ENCODE results near the gene RNF167. TPM values are rescaled to one million over a fixed set of nuclear protein-coding genes. Genes with fewer than 3 reads are reported as not detected.
"Not testable (repeated sequence)": the region's sequence is repeated elsewhere in the genome, so short reads cannot be mapped to it uniquely, and the experiment has no call there.

The RNF167 gene
- total RNA-seq, 1 experiment from 2014 or later = 100.0 TPM

- no TSS peak for BruUV-seq (replicated peaks)
- H3K4me1 Mint-ChIP-seq (ENCODE audit: insufficient read depth, unreplicated experiment) = no peaks in the 10 kb centered on the region
- ChIA-PET POLR2A (interaction anchor here (0.6 to 7.5 kb wide), 3 partner anchors 9 to 149 kb away, joined by 3 to 182 read pairs (median 4); partner anchors contain the start of genes PFN1, RNF167 and SLC25A11), CTCF (interaction anchor here (0.6 to 1.5 kb wide), 4 partner anchors 11 to 158 kb away, joined by 3 to 4 read pairs (median 3); partner anchors contain the start of gene CHRNE)
- peak; percentile 27 for DNase-seq (ENCODE audit: unreplicated experiment)
- no peak overlapping the region for H3K27ac Mint-ChIP-seq (ENCODE audit: low read depth, unreplicated experiment)
- no peaks in the 10 kb centered on the region for H3K9me3 Mint-ChIP-seq (ENCODE audit: unreplicated experiment)
- intact Hi-C loops (cut with micrococcal nuclease) = no loop called here
- H3K36me3 Mint-ChIP-seq (ENCODE audit: insufficient read depth, unreplicated experiment) = no peaks in the 10 kb centered on the region
- TF ChIP-seq, protein P1, sequence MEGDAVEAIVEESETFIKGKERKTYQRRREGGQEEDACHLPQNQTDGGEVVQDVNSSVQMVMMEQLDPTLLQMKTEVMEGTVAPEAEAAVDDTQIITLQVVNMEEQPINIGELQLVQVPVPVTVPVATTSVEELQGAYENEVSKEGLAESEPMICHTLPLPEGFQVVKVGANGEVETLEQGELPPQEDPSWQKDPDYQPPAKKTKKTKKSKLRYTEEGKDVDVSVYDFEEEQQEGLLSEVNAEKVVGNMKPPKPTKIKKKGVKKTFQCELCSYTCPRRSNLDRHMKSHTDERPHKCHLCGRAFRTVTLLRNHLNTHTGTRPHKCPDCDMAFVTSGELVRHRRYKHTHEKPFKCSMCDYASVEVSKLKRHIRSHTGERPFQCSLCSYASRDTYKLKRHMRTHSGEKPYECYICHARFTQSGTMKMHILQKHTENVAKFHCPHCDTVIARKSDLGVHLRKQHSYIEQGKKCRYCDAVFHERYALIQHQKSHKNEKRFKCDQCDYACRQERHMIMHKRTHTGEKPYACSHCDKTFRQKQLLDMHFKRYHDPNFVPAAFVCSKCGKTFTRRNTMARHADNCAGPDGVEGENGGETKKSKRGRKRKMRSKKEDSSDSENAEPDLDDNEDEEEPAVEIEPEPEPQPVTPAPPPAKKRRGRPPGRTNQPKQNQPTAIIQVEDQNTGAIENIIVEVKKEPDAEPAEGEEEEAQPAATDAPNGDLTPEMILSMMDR (IDR thresholded peaks at IDR 0.05; ENCODE audit: unreplicated experiment) = no peak
- no peak overlapping the region for H3K4me3 Mint-ChIP-seq (ENCODE audit: unreplicated experiment)
- H3K27me3 Mint-ChIP-seq (ENCODE audit: insufficient read depth, unreplicated experiment) = no peaks in the 10 kb centered on the region
Measured at GRCh38 chr17:4913994-4914393, 26.1 kb upstream of the RNF167 start.

DNA sequence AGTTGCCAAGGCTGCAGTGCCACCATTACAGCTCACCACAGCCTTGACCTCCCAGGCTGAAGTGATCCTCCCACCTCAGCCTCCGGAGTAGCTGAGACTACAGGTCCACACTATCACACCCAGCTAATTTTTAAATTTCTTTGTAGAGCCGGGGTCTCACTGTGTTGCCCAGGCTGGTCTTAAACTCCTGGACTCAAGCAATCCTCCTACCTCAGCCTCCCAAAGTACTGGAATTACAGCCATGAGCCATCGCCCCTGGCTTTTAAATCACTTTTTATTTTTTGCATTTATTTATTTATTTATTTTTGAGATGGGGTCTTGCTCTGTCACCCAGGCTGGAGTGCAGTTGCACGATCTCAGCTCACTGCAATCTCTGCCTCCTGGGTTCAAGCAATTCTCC, 25.5 kb upstream of the RNF167 start:
- CTCF ChIA-PET = interaction anchor here (0.8 to 1.5 kb wide), 2 partner anchors 66 to 147 kb away, joined by 3 to 4 read pairs; no protein-coding TSS in a partner anchor
- intact Hi-C loops (cut with micrococcal nuclease); BruUV-seq (replicated peaks); H3K4me3 Mint-ChIP-seq (ENCODE audit: unreplicated experiment); H3K4me1 Mint-ChIP-seq (ENCODE audit: insufficient read depth, unreplicated experiment); H3K27me3 Mint-ChIP-seq (ENCODE audit: insufficient read depth, unreplicated experiment); H3K27ac Mint-ChIP-seq (ENCODE audit: low read depth, unreplicated experiment); H3K9me3 Mint-ChIP-seq (ENCODE audit: unreplicated experiment); H3K36me3 Mint-ChIP-seq (ENCODE audit: insufficient read depth, unreplicated experiment); DNase-seq (ENCODE audit: unreplicated experiment): not testable (repeated sequence)
- POLR2A ChIA-PET = interaction anchor here (0.6 to 7.5 kb wide), 2 partner anchors 10 to 30 kb away, joined by 4 to 182 read pairs; partner anchors contain the start of genes PFN1, RNF167 and SLC25A11

- Mint-ChIP-seq H3K4me3 (ENCODE audit: unreplicated experiment) (no peak overlapping the region), H3K4me1 (ENCODE audit: insufficient read depth, unreplicated experiment) (peaks cover 16% of the 10 kb centered on the region), H3K36me3 (ENCODE audit: insufficient read depth, unreplicated experiment) (no peaks in the 10 kb centered on the region), H3K9me3 (ENCODE audit: unreplicated experiment) (no peaks in the 10 kb centered on the region), H3K27ac (ENCODE audit: low read depth, unreplicated experiment) (no peak overlapping the region), H3K27me3 (ENCODE audit: insufficient read depth, unreplicated experiment) (no peaks in the 10 kb centered on the region)
- BruUV-seq (replicated peaks) = no TSS peak
- CTCF ChIA-PET = interaction anchor here (0.6 to 5.1 kb wide), 8 partner anchors 10 to 143 kb away, joined by 3 to 29 read pairs (median 4); partner anchors contain the start of genes CHRNE, RNF167, SLC25A11 and SPAG7
- DNase-seq (ENCODE audit: unreplicated experiment) = no peak
- POLR2A ChIA-PET = interaction anchor here (0.6 to 4.6 kb wide), 19 partner anchors 8 to 294 kb away, joined by 3 to 51 read pairs (median 5); partner anchors contain the start of genes GLTPD2, PFN1, RNF167 and SLC25A11
- intact Hi-C loops (cut with micrococcal nuclease) = loop anchor here (2.0 kb wide), 1 partner anchor 21 kb away; the partner anchor contains the start of genes RNF167 and SLC25A11
- TF ChIP-seq, protein P1 (IDR thresholded peaks at IDR 0.05; ENCODE audit: unreplicated experiment) = no peak
Measured at GRCh38 chr17:4919511-4920047, 20.5 kb upstream of the RNF167 start.

- Mint-ChIP-seq H3K27ac (ENCODE audit: low read depth, unreplicated experiment) (peak overlapping the region; percentile 74), H3K4me3 (ENCODE audit: unreplicated experiment) (peak overlapping the region; percentile 39), H3K9me3 (ENCODE audit: unreplicated experiment) (no peaks in the 10 kb centered on the region), H3K36me3 (ENCODE audit: insufficient read depth, unreplicated experiment) (no peaks in the 10 kb centered on the region), H3K27me3 (ENCODE audit: insufficient read depth, unreplicated experiment) (no peaks in the 10 kb centered on the region), H3K4me1 (ENCODE audit: insufficient read depth, unreplicated experiment) (peaks cover 16% of the 10 kb centered on the region)
- no TSS peak for BruUV-seq (replicated peaks)
- POLR2A ChIA-PET = interaction anchor here (0.6 to 4.6 kb wide), 24 partner anchors 9 to 295 kb away, joined by 3 to 51 read pairs (median 4); partner anchors contain the start of genes GLTPD2, KIF1C, MINK1 and PFN1
- CTCF ChIA-PET = interaction anchor here (0.6 to 5.1 kb wide), 5 partner anchors 11 to 143 kb away, joined by 3 to 29 read pairs (median 5); partner anchors contain the start of genes CHRNE and SPAG7
- DNase-seq (ENCODE audit: unreplicated experiment) = peak; percentile 83
- TF ChIP-seq, protein P1 (IDR thresholded peaks at IDR 0.05; ENCODE audit: unreplicated experiment) = no peak
- intact Hi-C loops (cut with micrococcal nuclease) = loop anchor here (2.0 kb wide), 1 partner anchor 20 kb away; the partner anchor contains the start of genes RNF167 and SLC25A11
Measured at GRCh38 chr17:4920351-4921048, 19.6 kb upstream of the RNF167 start.
